Measurements from ENCODE around the gene SLC7A10. TPM values are rescaled to one million over a fixed set of nuclear protein-coding genes. Genes with fewer than 3 reads are reported as not detected.
"Not testable (repeated sequence)": the region's sequence is repeated elsewhere in the genome, so short reads cannot be mapped to it uniquely, and the experiment has no call there.

Gene SLC7A10
- total RNA-seq, 1 experiment from 2014 or later = not detected

- DNase-seq (ENCODE audit: low read depth) = no peak
These were observed 13.0 kb upstream of the SLC7A10 start for GRCh38 chr19:33238481-33239149.

DNA sequence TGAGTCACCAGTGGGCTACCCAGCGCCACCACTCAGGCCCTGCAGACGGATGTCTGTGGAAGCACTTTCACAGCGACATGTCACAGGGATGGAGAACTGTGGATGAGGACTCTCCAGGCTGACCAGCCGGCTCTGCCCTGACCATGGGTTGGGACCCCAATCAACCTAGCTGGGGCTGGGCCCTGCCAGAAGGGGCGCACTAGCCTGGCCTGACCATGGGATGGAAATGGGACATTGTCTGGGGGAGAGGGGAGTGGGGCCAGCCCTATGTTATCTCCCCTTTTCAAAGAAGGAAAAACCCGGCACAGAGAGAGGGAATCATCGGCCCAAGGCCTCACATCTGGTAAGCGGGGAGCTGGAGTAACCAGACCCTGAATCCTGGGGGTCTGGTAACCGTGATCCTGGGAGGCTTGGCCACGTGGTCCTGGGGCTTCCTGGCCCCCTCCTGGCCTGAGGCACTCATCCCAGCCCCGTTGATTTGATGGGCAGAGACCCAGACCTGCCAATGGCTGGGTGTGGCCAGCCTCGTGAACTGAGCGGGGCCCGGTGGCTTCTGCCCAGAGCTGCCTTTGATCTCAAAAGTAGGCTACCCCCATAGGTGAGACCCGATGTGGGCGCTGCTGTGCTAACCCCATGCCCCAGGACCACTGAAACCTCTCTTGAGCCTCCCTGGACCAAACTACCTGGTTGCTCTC is 11.2 kb upstream of the SLC7A10 start:
- DNase-seq (ENCODE audit: low read depth) = no peak

DNA sequence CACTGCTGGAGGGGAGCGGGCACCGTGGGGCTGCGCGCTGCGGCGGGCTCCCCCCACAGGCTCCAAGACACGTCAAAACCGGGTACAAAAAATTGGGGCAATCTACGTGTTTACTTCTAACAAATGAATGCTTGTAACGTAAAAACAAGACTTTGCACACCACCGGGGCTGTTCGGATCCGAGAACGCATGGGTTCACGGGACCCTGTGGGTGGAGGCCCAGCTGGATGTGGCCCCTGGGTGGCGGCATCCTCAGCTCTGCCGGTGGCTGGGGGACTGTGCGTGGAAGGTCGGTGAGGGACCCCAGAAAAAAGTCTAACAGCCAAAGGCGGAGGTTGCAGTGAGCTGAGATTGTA is 10.3 kb upstream of the SLC7A10 start:
- no peak for DNase-seq (ENCODE audit: low read depth)

DNA sequence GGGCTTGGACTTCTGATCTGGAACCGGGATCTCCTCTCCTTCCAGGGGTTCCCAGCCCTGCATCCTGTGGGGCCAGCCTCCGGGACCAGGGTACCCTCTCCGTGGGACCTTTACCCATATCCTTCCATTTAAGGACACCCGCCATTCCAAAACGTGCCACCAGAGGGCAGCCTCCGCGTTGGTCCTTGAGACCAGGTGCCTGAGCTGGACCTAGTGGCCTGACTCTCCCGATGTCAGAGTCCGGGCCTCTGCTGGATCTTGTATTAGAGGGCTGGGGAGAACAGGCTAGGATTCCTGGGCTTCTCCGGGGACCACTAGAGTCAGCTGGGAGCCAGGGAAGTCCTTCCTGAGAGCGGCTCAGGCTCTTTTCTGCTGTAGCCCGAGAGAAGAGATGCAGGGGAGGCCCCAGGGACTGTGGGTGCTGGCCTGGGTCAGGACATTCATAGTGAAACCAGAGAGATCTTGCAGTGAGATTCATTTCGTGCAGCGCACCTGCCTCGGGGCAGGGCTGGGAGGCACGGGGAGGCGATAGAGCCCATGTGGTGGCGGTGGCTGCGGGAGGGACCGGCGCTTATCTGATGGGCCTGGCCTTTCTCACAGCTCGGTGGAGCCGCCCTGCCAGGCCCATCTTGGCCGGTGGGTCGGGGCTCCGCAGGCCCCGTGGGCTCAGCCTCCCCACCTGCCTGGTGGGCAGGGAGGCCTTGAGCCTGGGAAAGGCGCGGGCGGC is 9.8 kb upstream of the SLC7A10 start:
- peak; percentile 57 for DNase-seq (ENCODE audit: low read depth)

GRCh38 chr19:33234736-33235135 is 9.1 kb upstream of the SLC7A10 start:
- DNase-seq (ENCODE audit: low read depth) = no peak

GRCh38 chr19:33234092-33234491 is 8.4 kb upstream of the SLC7A10 start:
- no peak for DNase-seq (ENCODE audit: low read depth)

- no peak for DNase-seq (ENCODE audit: low read depth)
These were observed 7.6 kb upstream of the SLC7A10 start for GRCh38 chr19:33233056-33233873.

GRCh38 chr19:33232656-33233055 is 7.0 kb upstream of the SLC7A10 start:
- DNase-seq (ENCODE audit: low read depth) = no peak

DNA sequence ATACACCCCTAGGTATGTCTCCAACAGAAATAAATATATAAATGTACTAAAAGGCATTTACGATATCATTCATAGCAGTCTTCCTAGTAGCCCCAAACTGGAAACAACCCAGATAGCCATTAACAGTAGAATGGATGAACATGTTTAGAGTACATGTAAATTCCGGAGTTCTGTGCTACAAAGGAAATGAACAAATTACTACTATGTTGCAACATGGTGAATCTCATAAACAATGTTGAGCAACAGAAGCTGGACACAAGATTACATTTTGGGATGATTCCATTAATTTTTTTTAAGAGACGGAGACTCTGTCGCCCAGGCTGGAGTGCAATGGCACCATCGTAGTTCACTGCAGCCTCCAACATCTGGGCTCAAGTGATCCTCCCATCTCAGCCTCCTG is 5.9 kb upstream of the SLC7A10 start:
- no peak for DNase-seq (ENCODE audit: low read depth)

GRCh38 chr19:33229962-33230361 is 4.3 kb upstream of the SLC7A10 start:
- DNase-seq (ENCODE audit: low read depth) = no peak

- no peak for DNase-seq (ENCODE audit: low read depth)
These were observed 2.4 kb upstream of the SLC7A10 start for GRCh38 chr19:33227870-33228599.

- no peak for DNase-seq (ENCODE audit: low read depth)
These were observed 1.6 kb upstream of the SLC7A10 start for GRCh38 chr19:33227242-33227650.

DNA sequence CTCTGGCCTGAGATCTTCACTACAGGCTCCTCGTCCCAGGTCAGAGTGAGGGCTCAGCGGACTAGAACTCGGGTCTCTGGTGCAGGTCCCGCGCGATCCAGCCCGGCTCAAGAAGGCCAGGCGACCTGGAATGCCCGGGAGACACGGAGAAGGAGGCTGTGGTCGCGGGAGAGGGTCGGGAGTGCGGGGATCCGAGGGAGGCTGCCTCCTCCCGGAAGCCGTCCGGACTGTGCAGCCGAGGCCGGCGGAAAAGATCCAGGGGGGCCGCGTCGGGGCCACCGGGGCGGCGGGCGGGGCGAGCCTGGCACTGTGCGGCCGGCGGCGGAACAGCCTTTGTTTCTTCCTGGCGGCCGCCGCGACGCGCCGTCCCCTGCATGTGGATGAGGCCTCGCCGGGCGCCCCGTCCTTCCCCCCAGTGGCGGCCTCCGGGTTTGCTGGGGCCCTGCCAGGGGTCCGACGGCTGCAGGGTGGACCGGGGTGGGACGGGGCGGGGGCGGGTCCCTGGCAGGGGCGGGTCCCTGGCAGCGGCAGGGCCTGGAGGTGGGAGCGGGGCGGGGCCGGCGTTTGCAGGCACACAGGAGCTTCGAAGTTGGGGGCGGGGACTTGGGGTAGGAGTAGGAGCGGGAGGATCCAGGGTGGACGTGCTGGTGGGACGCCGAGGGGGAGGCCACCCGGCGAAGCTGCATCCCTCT is 1.0 kb upstream of the SLC7A10 start:
- DNase-seq (ENCODE audit: low read depth) = no peak

- no peak for DNase-seq (ENCODE audit: low read depth)
These were observed 774 bp downstream of the SLC7A10 start for GRCh38 chr19:33224694-33225457.

- not testable (repeated sequence) for DNase-seq (ENCODE audit: low read depth)
These were observed 3.4 kb downstream of the SLC7A10 start for GRCh38 chr19:33222255-33222654.

DNA sequence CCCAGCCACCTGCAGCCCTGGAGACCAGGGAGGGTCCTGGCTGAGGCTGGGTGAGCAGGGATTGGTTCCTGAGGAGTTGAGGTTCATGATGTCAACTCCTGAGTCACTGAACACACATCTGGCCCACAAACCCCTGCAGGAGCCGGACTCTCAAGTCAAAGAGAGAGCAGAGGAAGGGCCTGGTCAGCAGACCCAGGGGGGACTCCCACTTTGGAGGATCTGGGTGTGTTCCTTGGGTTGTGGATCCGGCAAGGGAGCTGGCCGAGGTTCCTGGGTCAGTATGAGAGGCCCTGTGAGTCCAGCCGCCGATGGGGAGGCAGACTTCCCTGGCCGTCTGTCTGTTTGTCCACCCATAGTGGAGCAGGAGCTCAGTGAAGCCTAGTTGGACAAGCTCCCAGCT is 4.0 kb downstream of the SLC7A10 start:
- DNase-seq (ENCODE audit: low read depth) = no peak

DNA sequence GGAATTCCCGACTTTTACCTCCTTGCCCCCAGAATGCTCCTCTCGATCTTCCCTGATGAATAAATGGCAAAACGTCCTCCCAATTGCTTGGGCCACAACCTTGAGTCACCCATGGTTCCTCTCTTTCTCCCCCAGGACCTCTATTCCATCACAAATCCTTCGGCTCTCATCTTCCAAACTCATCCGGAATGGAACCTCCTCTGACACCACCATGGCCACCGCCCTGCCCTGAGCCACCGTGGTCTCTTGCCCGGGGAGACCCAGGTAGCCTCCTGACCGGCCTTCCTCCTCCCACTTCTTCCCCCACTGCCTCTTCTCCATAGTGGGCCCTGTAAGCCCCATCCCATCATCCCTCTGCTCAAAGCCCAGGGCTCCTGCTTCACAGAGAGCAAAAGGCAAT is 4.9 kb downstream of the SLC7A10 start:
- no peak for DNase-seq (ENCODE audit: low read depth)

- DNase-seq (ENCODE audit: low read depth) = no peak
These were observed 5.5 kb downstream of the SLC7A10 start for GRCh38 chr19:33220115-33220514.

- DNase-seq (ENCODE audit: low read depth) = peak; percentile 73
These were observed 6.3 kb downstream of the SLC7A10 start for GRCh38 chr19:33219261-33219815.

- DNase-seq (ENCODE audit: low read depth) = no peak
These were observed 7.8 kb downstream of the SLC7A10 start for GRCh38 chr19:33217881-33218280.
